ENCODE results near the gene OR2F1. TPM values are rescaled to one million over a fixed set of nuclear protein-coding genes. Genes with fewer than 3 reads are reported as not detected.
A peak's percentile ranks its signal among the peaks of the same experiment; 100 is the strongest.

Gene OR2F1
- total RNA-seq, 2 experiments from 2014 or later: not detected

GRCh38 chr7:143965280-143965679 is 10.6 kb downstream of the OR2F1 start:
- Mint-ChIP-seq H3K27ac (no peak overlapping the region), H3K27me3 (ENCODE audit: low read depth) (peaks cover 2% of the 10 kb centered on the region), H3K4me3 (no peak overlapping the region), H3K9me3 (ENCODE audit: insufficient read depth) (no peaks in the 10 kb centered on the region), H3K36me3 (ENCODE audit: low read depth) (no peaks in the 10 kb centered on the region), H3K4me1 (ENCODE audit: low read depth) (no peaks in the 10 kb centered on the region)
- DNase-seq (no peak), ATAC-seq (no peak)
- ChIA-PET POLR2A (no interaction called here), CTCF (no interaction called here)

GRCh38 chr7:143967398-143967797 is 12.8 kb downstream of the OR2F1 start:
- H3K27me3 Mint-ChIP-seq (ENCODE audit: low read depth): peaks cover 2% of the 10 kb centered on the region
- no peaks in the 10 kb centered on the region for H3K9me3 Mint-ChIP-seq (ENCODE audit: insufficient read depth)
- H3K4me3 Mint-ChIP-seq: no peak overlapping the region
- DNase-seq: no peak
- H3K27ac Mint-ChIP-seq: no peak overlapping the region
- ChIA-PET POLR2A (no interaction called here), CTCF (no interaction called here)
- H3K36me3 Mint-ChIP-seq (ENCODE audit: low read depth): no peaks in the 10 kb centered on the region
- ATAC-seq: no peak
- no peaks in the 10 kb centered on the region for H3K4me1 Mint-ChIP-seq (ENCODE audit: low read depth)

GRCh38 chr7:143973870-143974416 is 19.3 kb downstream of the OR2F1 start:
- H3K4me1 Mint-ChIP-seq (ENCODE audit: low read depth): no peaks in the 10 kb centered on the region
- H3K27me3 Mint-ChIP-seq (ENCODE audit: low read depth): no peaks in the 10 kb centered on the region
- no peak overlapping the region for H3K4me3 Mint-ChIP-seq
- no peaks in the 10 kb centered on the region for H3K9me3 Mint-ChIP-seq (ENCODE audit: insufficient read depth)
- DNase-seq (no peak), ATAC-seq (no peak)
- ChIA-PET CTCF (no interaction called here), POLR2A (no interaction called here)
- H3K36me3 Mint-ChIP-seq (ENCODE audit: low read depth): no peaks in the 10 kb centered on the region
- no peak overlapping the region for H3K27ac Mint-ChIP-seq

GRCh38 chr7:143974459-143974858 is 19.8 kb downstream of the OR2F1 start:
- no peaks in the 10 kb centered on the region for H3K4me1 Mint-ChIP-seq (ENCODE audit: low read depth)
- no peaks in the 10 kb centered on the region for H3K9me3 Mint-ChIP-seq (ENCODE audit: insufficient read depth)

GRCh38 chr7:143975617-143976016 is 21.0 kb downstream of the OR2F1 start:
- ChIA-PET POLR2A (no interaction called here), CTCF (interaction anchor here (0.7 to 0.9 kb wide), 2 partner anchors 10 to 153 kb away, joined by 3 to 4 read pairs; no protein-coding TSS in a partner anchor)
- Mint-ChIP-seq H3K4me3 (no peak overlapping the region), H3K36me3 (ENCODE audit: low read depth) (no peaks in the 10 kb centered on the region), H3K27ac (no peak overlapping the region), H3K4me1 (ENCODE audit: low read depth) (no peaks in the 10 kb centered on the region), H3K9me3 (ENCODE audit: insufficient read depth) (no peaks in the 10 kb centered on the region), H3K27me3 (ENCODE audit: low read depth) (no peaks in the 10 kb centered on the region)
- DNase-seq: no peak
- ATAC-seq: no peak

More at GRCh38 chr7:143974459-143974858, 19.8 kb downstream of the OR2F1 start:
- Mint-ChIP-seq H3K36me3 (ENCODE audit: low read depth) (no peaks in the 10 kb centered on the region), H3K27me3 (ENCODE audit: low read depth) (no peaks in the 10 kb centered on the region), H3K27ac (no peak overlapping the region), H3K4me3 (no peak overlapping the region)
- ATAC-seq (no peak), DNase-seq (no peak)
- ChIA-PET POLR2A (no interaction called here), CTCF (no interaction called here)

- ChIA-PET POLR2A (no interaction called here), CTCF (no interaction called here)
These were observed 23.9 kb downstream of the OR2F1 start for GRCh38 chr7:143978585-143978984.

GRCh38 chr7:143979359-143979758 is 24.7 kb downstream of the OR2F1 start:
- ChIA-PET POLR2A (no interaction called here), CTCF (no interaction called here)
- Mint-ChIP-seq H3K27ac (no peak overlapping the region), H3K4me3 (no peak overlapping the region), H3K4me1 (ENCODE audit: low read depth) (no peaks in the 10 kb centered on the region), H3K27me3 (ENCODE audit: low read depth) (no peaks in the 10 kb centered on the region), H3K9me3 (ENCODE audit: insufficient read depth) (no peaks in the 10 kb centered on the region), H3K36me3 (ENCODE audit: low read depth) (no peaks in the 10 kb centered on the region)
- ATAC-seq (no peak), DNase-seq (no peak)

More at GRCh38 chr7:143978585-143978984, 23.9 kb downstream of the OR2F1 start:
- DNase-seq: no peak
- Mint-ChIP-seq H3K36me3 (ENCODE audit: low read depth) (no peaks in the 10 kb centered on the region), H3K27me3 (ENCODE audit: low read depth) (no peaks in the 10 kb centered on the region), H3K27ac (no peak overlapping the region), H3K4me3 (no peak overlapping the region), H3K9me3 (ENCODE audit: insufficient read depth) (no peaks in the 10 kb centered on the region), H3K4me1 (ENCODE audit: low read depth) (no peaks in the 10 kb centered on the region)
- no peak for ATAC-seq

- Mint-ChIP-seq H3K36me3 (ENCODE audit: low read depth) (no peaks in the 10 kb centered on the region), H3K27me3 (ENCODE audit: low read depth) (no peaks in the 10 kb centered on the region), H3K9me3 (ENCODE audit: insufficient read depth) (no peaks in the 10 kb centered on the region), H3K4me3 (no peak overlapping the region), H3K27ac (no peak overlapping the region), H3K4me1 (ENCODE audit: low read depth) (no peaks in the 10 kb centered on the region)
- DNase-seq (no peak), ATAC-seq (no peak)
- ChIA-PET POLR2A (no interaction called here), CTCF (no interaction called here)
These were observed 25.4 kb downstream of the OR2F1 start for GRCh38 chr7:143979998-143980397.

GRCh38 chr7:143980746-143981510 is 26.3 kb downstream of the OR2F1 start:
- no peaks in the 10 kb centered on the region for H3K27me3 Mint-ChIP-seq (ENCODE audit: low read depth)
- DNase-seq (no peak), ATAC-seq (no peak)
- no peak overlapping the region for H3K4me3 Mint-ChIP-seq
- no peaks in the 10 kb centered on the region for H3K4me1 Mint-ChIP-seq (ENCODE audit: low read depth)
- no peaks in the 10 kb centered on the region for H3K9me3 Mint-ChIP-seq (ENCODE audit: insufficient read depth)
- no peak overlapping the region for H3K27ac Mint-ChIP-seq
- no peaks in the 10 kb centered on the region for H3K36me3 Mint-ChIP-seq (ENCODE audit: low read depth)
- ChIA-PET POLR2A (no interaction called here), CTCF (no interaction called here)

- no peak overlapping the region for H3K4me3 Mint-ChIP-seq
- no peaks in the 10 kb centered on the region for H3K36me3 Mint-ChIP-seq (ENCODE audit: low read depth)
- no peaks in the 10 kb centered on the region for H3K27me3 Mint-ChIP-seq (ENCODE audit: low read depth)
- peaks cover 5% of the 10 kb centered on the region for H3K9me3 Mint-ChIP-seq (ENCODE audit: insufficient read depth)
- H3K4me1 Mint-ChIP-seq (ENCODE audit: low read depth): peaks cover 13% of the 10 kb centered on the region
- ChIA-PET POLR2A (no interaction called here), CTCF (no interaction called here)
- no peak overlapping the region for H3K27ac Mint-ChIP-seq
- DNase-seq: no peak
- ATAC-seq: no peak
These were observed 29.3 kb downstream of the OR2F1 start for GRCh38 chr7:143983960-143984359.

GRCh38 chr7:143987513-143987912 is 32.9 kb downstream of the OR2F1 start:
- H3K36me3 Mint-ChIP-seq (ENCODE audit: low read depth): no peaks in the 10 kb centered on the region
- no peak overlapping the region for H3K27ac Mint-ChIP-seq
- DNase-seq: no peak
- H3K4me3 Mint-ChIP-seq: peak overlapping the region; percentile 2
- H3K9me3 Mint-ChIP-seq (ENCODE audit: insufficient read depth): peaks cover 6% of the 10 kb centered on the region
- ChIA-PET CTCF (no interaction called here), POLR2A (no interaction called here)
- H3K27me3 Mint-ChIP-seq (ENCODE audit: low read depth): no peaks in the 10 kb centered on the region
- H3K4me1 Mint-ChIP-seq (ENCODE audit: low read depth): peaks cover 13% of the 10 kb centered on the region
- peak; percentile 58 for ATAC-seq

- Mint-ChIP-seq H3K36me3 (ENCODE audit: low read depth) (no peaks in the 10 kb centered on the region), H3K4me1 (ENCODE audit: low read depth) (peaks cover 13% of the 10 kb centered on the region), H3K27ac (no peak overlapping the region), H3K4me3 (no peak overlapping the region), H3K9me3 (ENCODE audit: insufficient read depth) (peaks cover 6% of the 10 kb centered on the region), H3K27me3 (ENCODE audit: low read depth) (peaks cover 3% of the 10 kb centered on the region)
- ATAC-seq: no peak
- ChIA-PET POLR2A (no interaction called here), CTCF (no interaction called here)
- no peak for DNase-seq
These were observed 34.5 kb downstream of the OR2F1 start for GRCh38 chr7:143988976-143989745.

All from activated CD8-positive, alpha-beta T cell treated with anti-CD3 and anti-CD28 coated beads, Interleukin-2, amount 10 ng/mL, durations not matched to agents 7 days and 5 days (primary cell).